ENCODE data around the gene NEK7.

Gene NEK7

DNA sequence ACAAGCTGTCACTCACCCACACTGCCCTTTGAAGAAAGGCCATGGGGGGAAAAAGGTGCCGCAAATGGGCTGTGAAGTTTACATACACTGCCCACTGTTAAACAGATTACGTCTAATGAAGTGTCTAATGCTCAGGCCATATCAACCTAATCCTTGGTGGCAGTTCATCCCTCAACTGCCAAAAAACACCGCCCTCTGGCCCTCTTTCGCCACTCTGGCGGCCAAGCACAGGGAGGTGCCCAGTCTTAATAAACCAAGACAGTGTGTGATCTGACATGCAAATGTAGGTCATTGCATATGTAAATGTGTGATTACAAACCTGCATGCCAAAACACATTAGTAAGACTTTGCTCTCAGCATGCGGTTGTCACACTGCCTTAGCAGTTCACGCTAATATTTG is 89.5 kb downstream of the NEK7 start:
- TF ChIP-seq, protein P1, sequence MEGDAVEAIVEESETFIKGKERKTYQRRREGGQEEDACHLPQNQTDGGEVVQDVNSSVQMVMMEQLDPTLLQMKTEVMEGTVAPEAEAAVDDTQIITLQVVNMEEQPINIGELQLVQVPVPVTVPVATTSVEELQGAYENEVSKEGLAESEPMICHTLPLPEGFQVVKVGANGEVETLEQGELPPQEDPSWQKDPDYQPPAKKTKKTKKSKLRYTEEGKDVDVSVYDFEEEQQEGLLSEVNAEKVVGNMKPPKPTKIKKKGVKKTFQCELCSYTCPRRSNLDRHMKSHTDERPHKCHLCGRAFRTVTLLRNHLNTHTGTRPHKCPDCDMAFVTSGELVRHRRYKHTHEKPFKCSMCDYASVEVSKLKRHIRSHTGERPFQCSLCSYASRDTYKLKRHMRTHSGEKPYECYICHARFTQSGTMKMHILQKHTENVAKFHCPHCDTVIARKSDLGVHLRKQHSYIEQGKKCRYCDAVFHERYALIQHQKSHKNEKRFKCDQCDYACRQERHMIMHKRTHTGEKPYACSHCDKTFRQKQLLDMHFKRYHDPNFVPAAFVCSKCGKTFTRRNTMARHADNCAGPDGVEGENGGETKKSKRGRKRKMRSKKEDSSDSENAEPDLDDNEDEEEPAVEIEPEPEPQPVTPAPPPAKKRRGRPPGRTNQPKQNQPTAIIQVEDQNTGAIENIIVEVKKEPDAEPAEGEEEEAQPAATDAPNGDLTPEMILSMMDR (conservative IDR thresholded peaks at IDR 0.05; ENCODE audit: low read depth, low read length): no peak
- no peak for DNase-seq (ENCODE audit: low read depth)

DNA sequence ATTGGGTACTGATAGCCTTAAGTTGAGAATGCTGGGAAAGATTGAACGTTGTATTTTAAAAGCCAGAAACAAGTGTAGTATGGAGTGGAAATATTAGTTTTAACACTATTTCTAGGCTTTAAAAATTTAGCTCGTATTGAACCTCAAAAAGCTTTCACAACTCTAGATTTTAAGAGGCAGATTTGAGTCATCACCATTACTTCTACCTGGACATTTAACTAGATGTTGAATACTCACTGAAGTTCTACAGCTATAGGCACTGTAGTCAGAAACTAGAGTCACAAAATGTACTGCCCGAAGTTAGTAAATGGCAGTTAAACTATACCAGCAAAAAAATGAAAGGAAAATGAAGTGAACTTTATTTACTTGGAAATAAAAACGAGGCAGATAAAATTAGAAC is 96.5 kb downstream of the NEK7 start:
- TF ChIP-seq, protein P1 (conservative IDR thresholded peaks at IDR 0.05; ENCODE audit: low read depth, low read length): no peak
- DNase-seq (ENCODE audit: low read depth): no peak

More for the DNA sequence above, 89.5 kb downstream of the NEK7 start:
- no peak overlapping the region for H3K4me3 ChIP-seq (ENCODE audit: low read depth, low read length)

GRCh38 chr1:198253668-198254067 is 96.9 kb downstream of the NEK7 start:
- peak; percentile 61 for DNase-seq (ENCODE audit: low read depth)
- no peak overlapping the region for H3K4me3 ChIP-seq (ENCODE audit: low read depth, low read length)
- TF ChIP-seq, protein P1 (conservative IDR thresholded peaks at IDR 0.05; ENCODE audit: low read depth, low read length): no peak

More for the DNA sequence above, 96.5 kb downstream of the NEK7 start:
- no peak overlapping the region for H3K4me3 ChIP-seq (ENCODE audit: low read depth, low read length)

DNA sequence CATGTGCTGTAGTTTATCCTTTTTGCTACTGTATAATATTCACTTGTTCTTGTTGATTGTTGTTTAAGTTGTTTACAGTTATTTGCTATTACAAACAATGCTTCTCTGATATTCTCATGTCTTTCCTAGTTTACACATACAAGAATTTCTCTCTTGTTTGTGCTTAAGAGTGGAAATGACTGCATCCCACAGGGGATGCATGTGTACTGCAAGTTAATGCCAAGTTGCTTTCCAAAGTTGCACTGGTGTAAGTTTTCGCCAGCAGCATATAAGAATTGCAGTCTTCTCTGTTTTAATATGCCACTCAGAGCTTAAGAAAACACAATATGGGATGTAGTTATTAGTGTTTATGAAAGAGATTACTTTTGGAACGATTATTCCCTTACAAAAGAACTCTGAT is 97.7 kb downstream of the NEK7 start:
- TF ChIP-seq, protein P1 (conservative IDR thresholded peaks at IDR 0.05; ENCODE audit: low read depth, low read length): peak; percentile 34
- H3K4me3 ChIP-seq (ENCODE audit: low read depth, low read length): no peak overlapping the region
- DNase-seq (ENCODE audit: low read depth): peak; percentile 65

DNA sequence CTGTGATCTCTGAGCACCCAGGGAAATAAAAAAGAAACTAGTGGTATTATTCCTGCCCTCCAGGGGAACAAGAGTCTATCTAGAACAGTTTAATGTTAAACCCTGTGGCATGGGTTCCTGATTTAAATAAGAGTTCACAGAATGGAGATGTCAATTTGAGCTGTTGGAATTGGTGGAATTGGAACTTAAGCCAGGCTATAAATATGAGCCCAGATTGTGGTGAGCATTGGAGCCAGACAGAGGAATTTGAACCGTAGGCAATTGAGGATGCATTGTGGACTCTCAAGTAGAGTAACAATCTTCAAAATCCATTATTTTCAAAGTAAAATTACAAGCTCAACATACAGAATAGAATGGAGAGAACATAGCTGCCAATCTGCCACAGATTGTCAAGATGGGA is 98.2 kb downstream of the NEK7 start:
- H3K4me3 ChIP-seq (ENCODE audit: low read depth, low read length): no peak overlapping the region
- no peak for DNase-seq (ENCODE audit: low read depth)
- TF ChIP-seq, protein P1 (conservative IDR thresholded peaks at IDR 0.05; ENCODE audit: low read depth, low read length): no peak

DNA sequence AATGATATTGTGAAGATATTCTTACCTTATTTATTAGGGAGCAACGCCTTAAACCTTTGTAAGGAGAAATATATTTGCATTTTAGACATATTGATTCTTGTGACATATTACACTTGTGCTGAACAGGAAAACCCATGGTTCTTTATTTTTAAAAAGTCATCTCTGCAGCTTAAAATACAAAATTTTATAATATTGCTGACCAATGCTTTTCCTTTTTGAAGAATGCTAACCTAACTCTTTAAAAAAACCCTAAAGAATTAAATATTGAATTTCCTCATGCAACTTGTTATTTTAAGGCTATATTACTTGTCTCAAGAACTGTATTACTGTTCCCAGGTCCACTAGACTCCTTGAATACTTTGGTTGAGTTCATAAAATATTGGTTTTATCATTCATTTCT is 99.0 kb downstream of the NEK7 start:
- no peak overlapping the region for H3K4me3 ChIP-seq (ENCODE audit: low read depth, low read length)
- TF ChIP-seq, protein P1 (conservative IDR thresholded peaks at IDR 0.05; ENCODE audit: low read depth, low read length): no peak
- DNase-seq (ENCODE audit: low read depth): no peak

DNA sequence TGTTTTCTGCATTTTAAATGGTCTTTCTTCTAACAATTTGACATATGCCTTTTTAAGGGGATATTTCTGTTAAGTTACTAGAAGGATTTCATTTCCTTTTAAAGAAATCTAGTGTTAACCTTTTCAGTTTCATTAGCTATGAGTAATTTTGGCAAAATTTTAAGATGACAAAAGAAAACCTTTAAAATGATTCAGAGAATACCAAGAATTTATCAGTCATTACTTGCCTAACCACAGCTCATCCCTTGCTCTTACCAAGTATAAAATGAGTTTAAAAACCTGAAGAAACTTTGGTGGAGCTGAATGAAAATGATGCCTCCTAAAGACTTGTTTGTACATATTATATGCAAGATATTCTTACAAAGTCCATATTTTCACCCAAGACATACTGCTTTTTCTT is 101.7 kb downstream of the NEK7 start:
- H3K4me3 ChIP-seq (ENCODE audit: low read depth, low read length): no peak overlapping the region
- TF ChIP-seq, protein P1 (conservative IDR thresholded peaks at IDR 0.05; ENCODE audit: low read depth, low read length): no peak
- peak; percentile 78 for DNase-seq (ENCODE audit: low read depth)
